OCI-LY7 (cell line): ENCODE results near the gene MAML3. TPM values are rescaled to one million over a fixed set of nuclear protein-coding genes. Genes with fewer than 3 reads are reported as not detected.

Source experiments
- BruUV-seq: library from RNA; stranded (reverse); fragments of 400-500 nt; replicated peaks from 2 replicates; lab custom pipeline; 2021; lab: Mats Ljungman, UMichigan
- CTCF ChIA-PET: fragments of 300-600 bp; sonication (Branson Sonifier 250); formaldehyde crosslinking; loops from one replicate; lab custom pipeline; 2022; ENCODE audit warnings: antibody characterized with exemption; ENCODE audit not compliant: unreplicated experiment; lab: Charles Lee
- POLR2A ChIA-PET: fragments of 300-600 bp; sonication (Branson Sonifier 250); formaldehyde crosslinking; loops from one replicate; lab custom pipeline; 2022; ENCODE audit warnings: antibody characterized with exemption; lab: Charles Lee
- DNase-seq: peaks from one replicate; pipeline ENCODE4 v3.0.0-alpha.2; 2015; ENCODE audit warnings: low spot score
- H2AFZ ChIP-seq: fragments of 200-600 bp; sonication (generic), shearing (Covaris generic); 2 replicates; pipeline ENCODE4 v1.6.1; 2014; ENCODE audit warnings: mild to moderate bottlenecking, antibody characterized with exemption, low read length, moderate library complexity
- H3K27ac ChIP-seq: fragments of 200-600 bp; sonication (generic); 2 replicates; pipeline ENCODE4 v1.5.1; 2014; ENCODE audit warnings: mixed run types, low read depth, mild to moderate bottlenecking, moderate library complexity, low read length, inconsistent platforms; ENCODE audit not compliant: poor library complexity, severe bottlenecking
- H3K36me3 ChIP-seq: fragments of 200-600 bp; sonication (generic); 2 replicates; pipeline ENCODE4 v1.6.1; 2014; ENCODE audit warnings: mild to moderate bottlenecking, antibody characterized with exemption, low read length, moderate library complexity, mixed read lengths; ENCODE audit not compliant: insufficient read depth
- H3K4me1 ChIP-seq: fragments of 200-600 bp; sonication (generic); 2 replicates; pipeline ENCODE4 v1.5.1; 2014; ENCODE audit warnings: mild to moderate bottlenecking, low read length; ENCODE audit not compliant: insufficient read depth, poor library complexity, severe bottlenecking
- H3K4me2 ChIP-seq: fragments of 200-600 bp; sonication (generic); 2 replicates; pipeline ENCODE4 v1.6.1; 2014; ENCODE audit warnings: mild to moderate bottlenecking, low read length
- H3K4me3 ChIP-seq: fragments of 200-600 bp; sonication (generic); 2 replicates; pipeline ENCODE4 v1.5.1; 2014; ENCODE audit warnings: mild to moderate bottlenecking, low read depth, low read length; ENCODE audit not compliant: poor library complexity, severe bottlenecking
- H3K79me2 ChIP-seq: fragments of 200-600 bp; sonication (generic); 2 replicates; pipeline ENCODE4 v1.6.1; 2016; ENCODE audit warnings: low read depth, mild to moderate bottlenecking, low read length, moderate library complexity, mixed read lengths; ENCODE audit not compliant: insufficient read depth
- H3K9me2 ChIP-seq: fragments of 200-600 bp; sonication (generic); 2 replicates; pipeline ENCODE4 v1.6.1; 2016; ENCODE audit warnings: mild to moderate bottlenecking, low read length, mixed read lengths; ENCODE audit not compliant: insufficient read depth
- H3K9me3 ChIP-seq: fragments of 200-600 bp; sonication (generic); 2 replicates; pipeline ENCODE4 v1.6.1; 2014; ENCODE audit warnings: mild to moderate bottlenecking, mixed run types, low read length, mixed read lengths
- H4K20me1 ChIP-seq: fragments of 200-600 bp; sonication (generic); 2 replicates; pipeline ENCODE4 v1.6.1; 2014; ENCODE audit warnings: mild to moderate bottlenecking, antibody characterized with exemption, low read length, moderate library complexity, mixed read lengths; ENCODE audit not compliant: insufficient read depth
- EZH2phosphoT487 ChIP-seq: fragments of 200-600 bp; sonication (generic); IDR thresholded peaks from 2 replicates; pipeline ENCODE4 v1.6.1; 2018; ENCODE audit warnings: low read depth, borderline replicate concordance, mild to moderate bottlenecking, mixed run types, antibody characterized with exemption, low read length, moderate library complexity, mixed read lengths
- intact Hi-C: fragments of 100-400 bp; cut with micrococcal nuclease; formaldehyde crosslinking; loops from one replicate; pipeline ENCODE4 v1.10.0; 2022; ENCODE audit not compliant: unreplicated experiment
- total RNA-seq, 2 experiments: library from RNA; depleted of rRNA in 1 of 2; stranded (reverse); fragments of >200 nt in 1 of 2; shearing (Covaris generic) in 1 of 2; gene quantifications; 2 replicates each; pipeline ENCODE4 v1.2.3, GENCODE V29; 2014 to 2022
- TF ChIP-seq, protein P1 (sequence below): fragments of 200-600 bp; sonication (generic); conservative IDR thresholded peaks from 2 replicates; pipeline ENCODE4 v1.5.1; 2014; ENCODE audit warnings: mild to moderate bottlenecking, antibody characterized with exemption, low read length, moderate library complexity, mixed read lengths

Gene MAML3
- total RNA-seq, 2 experiments from 2014 or later: 0.80 to 1.2 TPM

DNA sequence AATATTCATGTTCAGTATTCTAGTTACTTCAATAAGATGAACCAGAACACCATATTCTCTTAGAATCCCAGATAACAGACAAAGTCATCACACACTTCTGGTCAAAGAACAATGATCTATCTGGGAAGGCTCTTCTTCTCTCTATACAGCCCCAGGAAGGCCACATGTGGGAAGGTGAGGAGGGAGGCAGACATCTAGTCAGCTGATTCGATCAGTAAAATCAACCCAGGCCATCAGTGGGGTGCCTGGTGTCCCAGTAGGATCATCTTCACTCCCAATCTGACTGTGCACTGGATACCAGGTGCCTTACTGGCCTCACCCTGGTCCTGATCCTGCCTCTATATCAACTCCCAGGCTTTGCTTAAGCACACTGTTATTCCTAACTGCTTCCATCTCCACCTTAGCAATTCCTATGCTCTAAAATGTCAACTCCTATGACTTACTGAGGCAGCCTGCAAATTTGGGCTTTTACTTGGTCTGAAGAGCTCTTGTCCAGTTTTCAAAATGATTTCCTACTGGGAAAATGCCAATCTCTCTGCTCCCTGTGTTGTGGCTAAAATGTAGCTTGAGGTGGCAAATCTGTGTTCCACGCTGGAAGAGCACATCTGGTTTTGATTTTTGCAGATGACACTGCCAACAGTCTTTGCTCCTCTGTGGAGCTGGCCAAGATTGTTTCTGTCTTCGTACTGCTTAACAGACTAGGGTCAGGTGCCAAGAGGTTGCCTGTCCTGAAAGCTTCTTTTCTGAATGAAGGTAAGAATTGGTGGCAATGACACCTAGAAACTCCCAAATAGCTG is 359.6 kb downstream of the MAML3 start:
- Histone ChIP-seq H3K9me3 (no peaks in the 10 kb centered on the region), H3K9me2 (no peaks in the 10 kb centered on the region), H3K4me3 (no peak overlapping the region), H3K4me1 (no peaks in the 10 kb centered on the region), H3K36me3 (no peaks in the 10 kb centered on the region), H3K79me2 (no peaks in the 10 kb centered on the region), H4K20me1 (no peaks in the 10 kb centered on the region), H2AFZ (no peak overlapping the region), H3K4me2 (no peak overlapping the region), H3K27ac (no peak overlapping the region)
- BruUV-seq: no TSS peak
- intact Hi-C loops: no loop called here
- TF ChIP-seq, protein P1, sequence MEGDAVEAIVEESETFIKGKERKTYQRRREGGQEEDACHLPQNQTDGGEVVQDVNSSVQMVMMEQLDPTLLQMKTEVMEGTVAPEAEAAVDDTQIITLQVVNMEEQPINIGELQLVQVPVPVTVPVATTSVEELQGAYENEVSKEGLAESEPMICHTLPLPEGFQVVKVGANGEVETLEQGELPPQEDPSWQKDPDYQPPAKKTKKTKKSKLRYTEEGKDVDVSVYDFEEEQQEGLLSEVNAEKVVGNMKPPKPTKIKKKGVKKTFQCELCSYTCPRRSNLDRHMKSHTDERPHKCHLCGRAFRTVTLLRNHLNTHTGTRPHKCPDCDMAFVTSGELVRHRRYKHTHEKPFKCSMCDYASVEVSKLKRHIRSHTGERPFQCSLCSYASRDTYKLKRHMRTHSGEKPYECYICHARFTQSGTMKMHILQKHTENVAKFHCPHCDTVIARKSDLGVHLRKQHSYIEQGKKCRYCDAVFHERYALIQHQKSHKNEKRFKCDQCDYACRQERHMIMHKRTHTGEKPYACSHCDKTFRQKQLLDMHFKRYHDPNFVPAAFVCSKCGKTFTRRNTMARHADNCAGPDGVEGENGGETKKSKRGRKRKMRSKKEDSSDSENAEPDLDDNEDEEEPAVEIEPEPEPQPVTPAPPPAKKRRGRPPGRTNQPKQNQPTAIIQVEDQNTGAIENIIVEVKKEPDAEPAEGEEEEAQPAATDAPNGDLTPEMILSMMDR: no peak
- TF ChIP-seq EZH2phosphoT487: no peak
- DNase-seq: no peak
- ChIA-PET POLR2A (interaction anchor here (0.6 kb wide), 1 partner anchor 153 kb away, joined by 3 read pairs; no protein-coding TSS in a partner anchor), CTCF (interaction anchor here (0.6 kb wide), 1 partner anchor 394 kb away, joined by 3 read pairs; no protein-coding TSS in a partner anchor)

DNA sequence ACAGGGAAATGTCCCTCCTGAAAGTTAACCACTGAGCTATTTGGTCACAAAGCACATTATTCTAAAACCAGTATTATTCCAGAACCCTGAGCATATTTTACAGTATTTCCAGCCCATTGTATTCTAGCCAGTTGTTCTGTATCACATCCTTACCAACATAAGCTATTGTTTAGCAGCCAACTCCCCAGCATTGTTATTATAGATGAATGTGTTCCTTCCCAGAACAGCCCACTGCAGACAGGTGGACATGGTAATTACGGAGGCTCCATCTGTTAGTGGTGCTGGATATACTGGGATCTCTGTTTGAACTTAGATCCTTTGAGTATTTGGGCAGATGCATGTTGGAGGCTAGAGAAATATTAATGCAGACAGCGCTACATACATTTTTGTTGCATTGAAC is 362.3 kb downstream of the MAML3 start:
- no peak overlapping the region for H2AFZ ChIP-seq
- DNase-seq: no peak
- ChIA-PET CTCF (no interaction called here), POLR2A (interaction anchor here (0.8 to 1.1 kb wide), 2 partner anchors 10 to 20 kb away, joined by 3 to 5 read pairs; no protein-coding TSS in a partner anchor)
- TF ChIP-seq, protein P1: no peak
- TF ChIP-seq EZH2phosphoT487: no peak
- no peaks in the 10 kb centered on the region for H3K9me2 ChIP-seq
- intact Hi-C loops: no loop called here
- H3K79me2 ChIP-seq: no peaks in the 10 kb centered on the region
- H4K20me1 ChIP-seq: no peaks in the 10 kb centered on the region
- H3K9me3 ChIP-seq: no peaks in the 10 kb centered on the region
- no peak overlapping the region for H3K4me2 ChIP-seq
- H3K27ac ChIP-seq: no peak overlapping the region
- no peaks in the 10 kb centered on the region for H3K4me1 ChIP-seq
- no peaks in the 10 kb centered on the region for H3K36me3 ChIP-seq
- H3K4me3 ChIP-seq: no peak overlapping the region
- no TSS peak for BruUV-seq

DNA sequence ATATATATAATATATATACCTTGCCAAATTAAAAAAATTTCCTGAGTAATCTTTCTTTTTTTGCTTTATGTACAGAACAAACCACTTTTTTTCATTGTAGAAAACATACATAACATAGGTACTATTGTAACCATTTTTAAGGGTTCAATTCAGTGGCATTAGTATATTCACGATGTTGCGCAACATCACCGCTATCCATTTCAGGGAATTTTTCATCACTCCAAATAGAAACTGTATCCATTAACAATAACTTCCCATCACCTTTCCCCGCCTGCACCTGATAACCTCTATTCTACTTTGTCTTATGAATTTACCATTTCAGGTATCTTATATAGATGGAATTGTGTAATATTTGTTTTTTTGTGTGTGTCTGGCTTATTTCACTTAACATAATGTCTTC is 363.7 kb downstream of the MAML3 start:
- no peak for TF ChIP-seq EZH2phosphoT487
- TF ChIP-seq, protein P1: no peak
- no peak for DNase-seq

More for the DNA sequence above, 363.7 kb downstream of the MAML3 start:
- H4K20me1 ChIP-seq: no peaks in the 10 kb centered on the region
- ChIA-PET CTCF (no interaction called here), POLR2A (no interaction called here)
- no TSS peak for BruUV-seq
- H3K4me1 ChIP-seq: no peaks in the 10 kb centered on the region
- no peak overlapping the region for H2AFZ ChIP-seq
- H3K79me2 ChIP-seq: no peaks in the 10 kb centered on the region
- H3K27ac ChIP-seq: no peak overlapping the region
- intact Hi-C loops: no loop called here
- no peaks in the 10 kb centered on the region for H3K9me2 ChIP-seq
- H3K4me3 ChIP-seq: no peak overlapping the region
- H3K36me3 ChIP-seq: no peaks in the 10 kb centered on the region
- no peak overlapping the region for H3K4me2 ChIP-seq
- H3K9me3 ChIP-seq: no peaks in the 10 kb centered on the region
